Dedifferentiated amniotic fluid mesenchymal stem cell (primary cell): ENCODE data around the gene TMC6.

Source experiments
- DNase-seq: peaks from one replicate; pipeline ENCODE4 v3.0.0-alpha.2; 2016; ENCODE audit errors: extremely low spot score

Gene TMC6

DNA sequence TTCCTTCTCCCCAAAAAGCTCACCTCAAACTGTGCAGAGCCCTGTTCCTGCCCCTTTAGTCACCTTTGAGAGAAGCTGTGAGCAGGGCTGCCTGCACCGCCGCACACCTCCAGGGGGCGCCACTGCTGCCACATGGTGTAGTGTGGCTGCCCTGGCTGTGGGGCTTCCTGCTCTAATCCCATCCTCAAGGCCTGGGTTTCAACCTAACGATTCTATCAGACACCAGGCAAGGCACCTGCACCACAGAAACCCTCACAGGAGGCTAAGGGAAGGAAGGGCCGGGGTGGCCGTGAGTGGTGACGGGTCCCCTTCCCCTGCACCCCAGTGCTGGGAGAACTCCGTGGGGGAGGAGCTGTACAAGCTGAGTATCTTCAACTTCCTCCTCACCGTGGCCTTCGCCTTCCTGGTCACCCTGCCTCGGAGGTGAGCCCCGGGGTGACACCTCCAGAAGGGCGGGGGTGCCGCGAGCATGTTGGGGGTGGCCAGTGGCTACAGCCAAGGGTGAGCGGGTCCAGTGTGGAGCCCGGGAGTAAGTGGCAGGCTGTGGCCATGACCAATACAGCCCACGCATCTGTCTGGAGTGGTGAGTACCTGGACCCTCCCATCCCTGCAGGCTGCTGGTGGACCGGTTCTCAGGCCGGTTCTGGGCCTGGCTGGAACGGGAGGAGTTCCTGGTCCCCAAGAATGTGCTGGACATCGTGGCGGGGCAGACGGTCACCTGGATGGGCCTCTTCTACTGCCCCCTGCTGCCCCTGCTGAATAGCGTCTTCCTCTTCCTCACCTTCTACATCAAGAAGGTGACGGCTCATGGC lies 9.0 kb upstream of the TMC6 start:
- no peak for DNase-seq

GRCh38 chr17:78135858-78136500 lies 7.4 kb upstream of the TMC6 start:
- no peak for DNase-seq

- no peak for DNase-seq
Observed at GRCh38 chr17:78134899-78135385, 6.4 kb upstream of the TMC6 start.

DNA sequence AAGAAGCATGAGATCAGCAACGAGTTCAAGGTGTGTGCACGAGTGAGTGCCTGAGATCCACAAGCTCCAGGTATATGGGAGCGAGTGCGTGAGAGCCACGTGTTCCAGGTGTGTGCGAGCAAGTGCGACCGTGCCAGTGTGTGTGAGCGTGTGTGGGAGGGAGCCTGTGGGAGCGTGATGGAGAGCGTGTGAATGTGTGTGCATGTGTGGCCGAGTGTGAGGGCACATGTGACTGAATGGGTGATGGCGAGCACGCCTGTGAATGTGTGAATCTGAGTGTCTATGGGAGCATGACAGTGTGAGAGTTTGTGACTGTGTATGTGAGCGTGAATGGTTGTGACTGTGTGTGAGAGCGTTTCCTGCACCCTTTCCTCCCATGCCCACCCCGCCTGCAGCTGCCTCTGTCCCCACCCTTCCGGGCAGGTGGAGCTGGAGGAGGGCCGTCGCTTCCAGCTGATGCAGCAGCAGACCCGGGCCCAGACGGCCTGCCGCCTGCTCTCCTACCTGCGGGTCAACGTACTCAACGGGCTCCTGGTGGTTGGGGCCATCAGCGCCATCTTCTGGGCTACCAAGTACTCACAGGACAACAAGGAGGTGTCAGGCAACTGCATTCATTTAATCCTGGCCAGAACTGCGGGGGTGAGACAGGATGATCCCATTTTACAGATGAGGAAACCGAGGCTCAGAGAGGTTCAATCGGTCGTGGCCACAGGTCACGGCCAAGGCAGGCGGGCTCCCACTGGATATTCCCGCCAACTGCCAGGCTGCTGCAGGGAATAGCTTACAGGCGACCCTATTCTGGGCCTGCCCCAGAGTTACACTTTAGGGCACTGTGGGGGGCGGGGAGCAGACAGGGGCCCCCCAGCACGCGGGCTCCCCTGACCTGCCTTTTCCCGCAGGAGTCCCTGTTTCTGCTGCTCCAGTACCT lies 5.7 kb upstream of the TMC6 start:
- DNase-seq, result no peak

- no peak for DNase-seq
Observed at GRCh38 chr17:78133179-78133951, 4.8 kb upstream of the TMC6 start.

- DNase-seq, result no peak
Observed at GRCh38 chr17:78132767-78133178, 4.2 kb upstream of the TMC6 start.

- DNase-seq, result no peak
Observed at GRCh38 chr17:78132084-78132676, 3.6 kb upstream of the TMC6 start.

DNA sequence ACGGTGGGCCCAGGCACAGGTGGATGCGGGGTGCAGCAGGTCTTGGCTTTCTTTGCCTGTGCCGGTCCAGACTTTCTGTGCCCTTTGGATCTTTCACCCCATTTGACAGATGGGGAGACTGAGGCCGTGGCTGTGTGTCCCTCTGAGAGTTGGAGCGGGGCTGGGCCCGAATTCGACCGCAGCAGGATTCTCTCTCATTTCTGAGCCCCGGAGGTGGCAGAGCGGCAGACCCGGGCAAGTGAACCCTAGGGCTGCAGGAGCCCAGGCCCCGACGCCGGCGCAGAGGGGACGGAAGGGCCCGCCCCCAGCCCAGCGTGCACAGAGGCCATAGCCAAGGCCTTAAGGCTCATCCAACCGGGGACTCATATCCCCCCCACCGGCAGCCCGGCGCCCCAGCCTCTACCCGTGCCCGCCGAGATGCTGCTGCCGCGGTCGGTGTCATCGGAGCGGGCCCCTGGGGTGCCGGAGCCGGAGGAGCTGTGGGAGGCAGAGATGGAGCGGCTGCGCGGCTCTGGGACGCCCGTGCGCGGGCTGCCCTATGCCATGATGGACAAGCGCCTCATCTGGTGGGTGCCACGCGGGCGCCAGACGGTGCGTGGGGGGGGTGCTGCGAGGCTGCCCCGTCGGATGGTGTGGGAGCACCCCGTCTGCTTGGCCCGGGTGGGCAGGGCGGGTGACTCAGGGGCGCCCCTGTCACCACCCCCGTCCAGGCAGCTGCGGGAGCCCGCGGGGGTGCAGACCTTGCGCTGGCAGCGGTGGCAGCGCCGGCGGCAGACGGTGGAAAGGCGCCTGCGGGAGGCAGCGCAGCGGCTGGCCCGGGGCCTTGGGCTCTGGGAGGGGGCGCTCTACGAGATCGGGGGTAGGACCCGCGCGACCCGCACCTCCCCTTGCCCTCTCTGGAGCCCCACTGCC lies 2.9 kb upstream of the TMC6 start:
- no peak for DNase-seq

GRCh38 chr17:78130437-78131101 lies 2.0 kb upstream of the TMC6 start, which contains the start of gene TMC8:
Gene TMC8 (plus strand): TSS chr17:78130771. CDS start chr17:78131589, 818 bp downstream.
- no peak for DNase-seq

DNA sequence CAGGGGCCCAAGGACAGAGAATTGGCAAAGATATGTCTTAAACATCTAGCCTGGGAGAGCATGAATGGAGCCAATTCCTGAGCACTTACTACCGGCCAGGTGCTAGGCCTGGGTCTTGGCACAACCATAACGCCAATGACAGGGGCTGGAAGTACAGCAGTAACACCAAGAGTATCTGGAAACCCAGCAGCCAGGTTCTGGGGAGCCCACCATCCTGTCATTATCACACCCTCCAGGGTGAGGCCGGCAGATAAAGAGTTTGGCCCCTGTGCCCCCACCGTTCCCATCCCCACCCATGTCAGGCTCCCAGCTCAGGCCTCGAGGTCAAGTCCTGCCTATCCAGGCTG lies 1.5 kb upstream of the TMC6 start:
- DNase-seq, result no peak

DNA sequence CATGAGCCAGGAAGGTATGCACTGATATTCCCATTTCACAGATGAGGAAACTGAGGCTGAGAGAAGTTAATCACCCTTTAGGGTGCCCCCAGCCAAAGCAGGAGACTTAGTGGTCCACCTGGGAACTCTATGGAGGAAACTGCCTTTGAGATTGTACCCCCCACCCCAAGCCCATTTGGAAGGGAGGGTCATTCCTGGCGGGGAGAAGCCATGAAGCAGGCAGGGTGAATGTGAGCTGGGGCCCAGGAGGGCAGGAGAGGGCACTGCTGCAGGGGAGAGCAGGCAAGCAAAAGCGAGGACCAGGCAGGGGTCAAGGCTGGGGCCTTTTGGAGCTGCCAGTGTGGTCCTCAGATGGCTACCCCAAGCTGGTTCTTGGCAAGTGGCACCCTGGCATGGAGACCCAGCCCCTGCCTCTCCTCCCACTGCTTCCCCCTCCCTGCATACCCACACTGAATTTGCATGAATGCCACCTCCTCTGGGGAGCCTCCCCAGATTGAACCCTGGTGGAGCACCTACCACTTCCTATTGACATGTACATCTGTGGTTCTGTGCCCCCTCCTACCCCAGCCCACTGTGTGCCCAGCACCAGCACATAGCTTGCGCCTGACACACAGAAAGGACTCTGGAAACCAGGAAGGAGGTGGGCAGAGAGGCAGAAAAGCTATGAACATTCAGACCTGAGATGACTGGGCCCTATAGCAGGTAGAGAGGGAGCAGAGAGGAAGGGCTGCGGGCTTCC lies 965 bp upstream of the TMC6 start:
- DNase-seq, result no peak

DNA sequence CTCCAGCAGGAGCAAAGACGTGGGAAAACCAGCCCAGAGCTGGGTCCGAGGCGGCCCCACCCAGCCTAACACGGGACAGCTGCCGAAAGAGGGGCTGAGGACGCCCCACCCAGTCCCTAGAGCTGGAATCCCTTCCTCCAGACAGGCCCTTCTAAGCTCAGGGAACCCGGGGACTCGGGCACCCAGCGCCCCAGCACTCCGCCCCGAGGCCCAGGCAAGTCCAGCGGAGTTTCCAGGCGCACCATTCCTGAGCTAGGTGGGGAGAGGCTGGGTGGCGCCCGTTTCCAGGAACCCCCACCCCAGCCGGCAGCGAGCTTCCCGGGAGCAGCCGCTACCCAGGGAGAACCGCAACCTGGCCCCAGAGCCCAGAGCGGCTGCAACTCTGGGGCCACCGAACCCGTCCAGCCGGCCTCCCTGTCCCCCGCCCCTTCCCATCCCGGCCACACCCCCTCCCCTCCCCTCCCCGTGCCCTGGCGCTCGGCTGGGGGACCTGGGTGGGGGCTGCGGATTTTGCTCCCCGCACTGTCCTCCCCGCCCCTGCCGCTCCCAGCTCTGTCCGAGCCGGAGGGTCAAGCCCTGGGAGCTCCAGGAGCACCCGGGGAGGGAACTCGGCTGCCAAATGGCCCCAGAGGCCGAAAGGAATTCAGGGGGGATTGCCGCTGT lies 536 bp downstream of the TMC6 start:
- no peak for DNase-seq

DNA sequence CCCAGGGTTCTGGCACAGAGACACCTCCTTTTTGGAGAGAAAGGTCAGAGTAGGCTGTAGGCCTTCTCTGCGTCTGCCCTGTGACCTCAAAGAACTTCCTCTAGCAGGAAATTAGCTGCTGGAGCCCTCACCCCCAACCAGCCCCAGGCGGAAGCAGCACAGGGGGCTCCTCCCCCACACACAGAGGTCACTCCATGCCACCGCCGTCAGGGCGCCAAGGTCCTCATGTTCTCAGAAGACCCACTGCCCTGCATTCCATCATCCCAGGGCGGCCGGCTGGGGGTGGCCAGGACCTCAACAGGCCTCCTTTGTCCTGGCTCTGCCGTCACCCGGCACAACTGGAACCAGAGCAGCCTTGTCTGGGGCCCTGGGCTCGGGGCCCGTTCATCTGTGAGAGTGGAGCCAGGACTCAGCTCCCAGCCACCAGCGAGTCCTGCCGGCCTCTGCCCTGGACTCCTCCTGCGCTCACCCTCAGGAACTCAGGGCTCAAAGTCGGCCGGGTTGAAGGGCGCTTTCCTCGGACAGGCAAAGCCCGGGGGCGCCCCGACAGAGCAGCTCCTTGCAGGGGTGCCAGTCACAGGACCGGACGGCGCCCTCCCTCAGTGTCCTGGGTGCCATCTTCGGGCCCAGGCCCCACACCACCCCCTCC lies 1.2 kb downstream of the TMC6 start:
- no peak for DNase-seq

DNA sequence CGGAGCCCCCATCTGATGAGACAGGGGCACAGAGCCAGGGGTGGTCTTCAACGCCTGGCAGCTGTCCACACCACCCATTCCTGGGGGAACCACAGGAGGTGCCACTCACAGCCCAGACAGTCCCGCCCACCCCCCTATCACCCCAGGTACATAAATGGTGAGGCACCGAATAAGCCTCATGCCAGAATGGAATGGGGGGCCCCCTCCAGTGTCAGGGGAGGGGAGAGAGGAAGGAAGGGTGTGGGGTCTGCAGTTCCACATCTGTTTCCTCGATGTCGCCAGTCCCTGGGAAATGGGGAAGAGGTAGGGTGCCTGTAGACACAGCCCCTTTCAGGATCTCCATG lies 1.7 kb downstream of the TMC6 start:
- no peak for DNase-seq

- DNase-seq, result no peak
Observed at GRCh38 chr17:78125976-78126894, 2.3 kb downstream of the TMC6 start.

DNA sequence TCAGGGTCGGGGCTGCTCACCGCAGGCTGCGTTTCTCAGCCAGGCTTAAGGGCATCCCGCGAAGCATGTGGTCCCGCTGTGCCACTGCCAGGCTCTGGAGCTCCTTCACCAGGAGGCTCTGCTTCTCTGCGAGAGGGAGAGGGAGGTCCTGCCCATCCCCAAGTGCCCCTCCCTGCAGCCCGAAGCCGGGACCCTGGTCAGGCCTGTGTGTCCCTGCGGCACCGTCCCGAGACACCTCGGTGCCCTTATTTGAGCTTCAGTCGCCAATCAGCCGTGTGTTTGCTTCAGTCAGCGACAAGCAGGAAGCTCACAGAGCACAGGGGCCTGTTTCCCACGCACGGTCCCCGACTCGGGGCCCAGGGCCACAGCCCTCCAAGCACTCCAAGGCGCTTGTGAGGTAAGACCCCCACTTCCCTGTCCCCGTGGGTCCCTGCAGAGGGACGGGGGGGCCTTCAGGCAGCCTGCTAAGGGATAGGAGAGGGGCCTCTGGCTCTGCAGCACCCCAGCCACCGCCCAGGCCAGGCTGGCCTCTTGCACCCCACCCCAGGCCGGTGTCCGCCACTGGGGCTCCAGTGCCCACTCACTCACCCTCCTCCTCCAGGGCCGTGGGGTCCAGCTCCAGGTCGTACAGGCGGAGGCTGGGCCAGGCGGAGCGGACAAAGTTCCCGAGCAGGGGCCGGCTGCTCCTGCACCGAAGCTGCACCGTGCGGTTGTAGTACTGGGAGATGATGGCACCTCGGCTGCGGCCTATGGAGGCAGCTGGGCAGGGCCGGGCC lies 3.2 kb downstream of the TMC6 start:
- no peak for DNase-seq
